Measurements from ENCODE around the gene SPRYD4.

The SPRYD4 gene

GRCh38 chr12:56522411-56523193 is 54.2 kb downstream of the SPRYD4 start:
- DNase-seq, result peak; percentile 32

GRCh38 chr12:56528846-56529245 is 60.5 kb downstream of the SPRYD4 start:
- DNase-seq, result no peak
